Suprapubic skin (tissue), 4 donors: Measurements from ENCODE around the gene XPO6. TPM values are rescaled to one million over a fixed set of nuclear protein-coding genes. Genes with fewer than 3 reads are reported as not detected.

Experiments
- DNase-seq, 2 donors: peaks; one replicate each; pipeline ENCODE4 v3.0.0-alpha.2; 2019; ENCODE audit warnings: low spot score in 2 of 2
- H3K27ac ChIP-seq: fragments of 200-600 bp; sonication (generic); one replicate; pipeline ENCODE4 v1.5.1; 2019
- H3K27me3 ChIP-seq: fragments of 200-600 bp; sonication (generic); one replicate; pipeline ENCODE4 v1.5.1; 2019
- H3K36me3 ChIP-seq: fragments of 200-600 bp; sonication (generic); one replicate; pipeline ENCODE4 v1.5.1; 2019
- H3K4me1 ChIP-seq: fragments of 200-600 bp; sonication (generic); one replicate; pipeline ENCODE4 v1.5.1; 2019
- H3K4me3 ChIP-seq: fragments of 200-600 bp; sonication (generic); one replicate; pipeline ENCODE4 v1.5.1; 2019; ENCODE audit warnings: mild to moderate bottlenecking
- H3K9me3 ChIP-seq: fragments of 200-600 bp; sonication (generic); one replicate; pipeline ENCODE4 v1.5.1; 2019
- EP300 ChIP-seq: sonication (generic); formaldehyde crosslinking; IDR thresholded peaks from one replicate; pipeline ENCODE4 v1.6.1; 2017; ENCODE audit warnings: antibody characterized with exemption
- POLR2A ChIP-seq, 2 donors: fragments of 450-650 bp; IDR thresholded peaks; one replicate each; pipeline ENCODE4 v1.6.1; 2017; ENCODE audit warnings: antibody characterized with exemption in 2 of 2, mild to moderate bottlenecking in 2 of 2, moderate library complexity in 2 of 2
- POLR2AphosphoS5 ChIP-seq, 3 donors: sonication (generic); formaldehyde crosslinking; IDR thresholded peaks; one replicate each; pipeline ENCODE4 v1.6.1; 2017; ENCODE audit warnings: antibody characterized with exemption in 3 of 3
- WGBS: methylation state at CpG from one replicate; pipeline ENCODE4 v1.1.5; 2018; 5-methylcytosine and 5-hydroxymethylcytosine counted together
- total RNA-seq, 4 donors: library from RNA; depleted of rRNA; stranded (reverse); fragments of >200 nt; gene quantifications; one replicate each; pipeline ENCODE4 v1.1.0, GENCODE V29; 2016
- TF ChIP-seq, protein P1 (sequence below), 2 donors: fragments of 200-600 bp in 1 of 2; fragments of 450-650 bp in 1 of 2; sonication (generic) in 1 of 2; IDR thresholded peaks; one replicate each; pipeline ENCODE4 v1.5.1; 2016 to 2019; ENCODE audit warnings: antibody characterized with exemption in 2 of 2, mild to moderate bottlenecking in 1 of 2, moderate library complexity in 1 of 2

The XPO6 gene
- total RNA-seq, 4 donors from 2014 or later: 78.6 to 161 (median 88.1) TPM

DNA sequence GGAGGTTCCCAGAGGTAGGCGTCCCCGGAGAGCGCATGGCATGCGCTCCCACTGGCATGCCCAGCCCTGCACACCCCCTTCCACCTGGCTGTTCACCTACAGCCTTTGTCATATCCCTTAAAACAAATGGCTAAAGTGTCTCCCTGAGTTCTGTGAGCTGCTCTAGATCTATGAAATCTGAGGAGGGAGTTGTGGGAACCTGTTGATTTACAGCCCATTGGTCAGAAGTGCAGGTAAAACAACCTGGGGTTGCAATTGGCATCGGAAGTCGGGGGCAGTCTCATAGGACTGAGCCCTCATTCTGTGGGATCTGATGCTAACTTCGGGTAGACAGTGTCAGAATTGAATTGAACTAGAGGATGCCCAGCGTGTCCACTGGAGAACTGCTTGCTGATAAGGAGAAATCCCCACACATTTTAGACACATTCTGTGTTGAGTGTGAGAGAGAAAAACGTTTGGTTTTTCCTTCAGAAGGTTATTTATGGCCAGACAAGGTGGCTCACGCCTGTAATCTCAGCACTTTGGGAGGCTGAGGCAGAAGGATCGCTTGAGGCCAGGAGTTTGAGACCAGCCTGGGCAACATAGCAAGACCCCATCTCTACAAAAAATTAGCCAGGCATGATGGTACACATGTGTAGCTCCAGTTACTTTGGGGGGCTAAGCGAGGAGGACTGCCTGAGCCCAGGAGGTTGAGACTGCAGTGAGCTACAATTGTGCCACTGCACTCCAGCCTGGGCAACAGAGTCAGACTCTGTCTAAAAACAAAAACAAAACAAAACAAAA, 126.2 kb downstream of the XPO6 start:
- Histone ChIP-seq H3K4me1 (peaks cover 15% of the 10 kb centered on the region), H3K36me3 (no peaks in the 10 kb centered on the region), H3K9me3 (no peaks in the 10 kb centered on the region), H3K4me3 (no peak overlapping the region), H3K27me3 (no peaks in the 10 kb centered on the region), H3K27ac (no peak overlapping the region)
- TF ChIP-seq POLR2A (IDR thresholded peaks at IDR 0.05) (no peak), POLR2AphosphoS5 (IDR thresholded peaks at IDR 0.05) (no peak), EP300 (no peak)
- TF ChIP-seq, protein P1, sequence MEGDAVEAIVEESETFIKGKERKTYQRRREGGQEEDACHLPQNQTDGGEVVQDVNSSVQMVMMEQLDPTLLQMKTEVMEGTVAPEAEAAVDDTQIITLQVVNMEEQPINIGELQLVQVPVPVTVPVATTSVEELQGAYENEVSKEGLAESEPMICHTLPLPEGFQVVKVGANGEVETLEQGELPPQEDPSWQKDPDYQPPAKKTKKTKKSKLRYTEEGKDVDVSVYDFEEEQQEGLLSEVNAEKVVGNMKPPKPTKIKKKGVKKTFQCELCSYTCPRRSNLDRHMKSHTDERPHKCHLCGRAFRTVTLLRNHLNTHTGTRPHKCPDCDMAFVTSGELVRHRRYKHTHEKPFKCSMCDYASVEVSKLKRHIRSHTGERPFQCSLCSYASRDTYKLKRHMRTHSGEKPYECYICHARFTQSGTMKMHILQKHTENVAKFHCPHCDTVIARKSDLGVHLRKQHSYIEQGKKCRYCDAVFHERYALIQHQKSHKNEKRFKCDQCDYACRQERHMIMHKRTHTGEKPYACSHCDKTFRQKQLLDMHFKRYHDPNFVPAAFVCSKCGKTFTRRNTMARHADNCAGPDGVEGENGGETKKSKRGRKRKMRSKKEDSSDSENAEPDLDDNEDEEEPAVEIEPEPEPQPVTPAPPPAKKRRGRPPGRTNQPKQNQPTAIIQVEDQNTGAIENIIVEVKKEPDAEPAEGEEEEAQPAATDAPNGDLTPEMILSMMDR (IDR thresholded peaks at IDR 0.05): no peak
- 66% methylated on average over 12 of the region's 12 CpGs for WGBS
- DNase-seq: no peak

DNA sequence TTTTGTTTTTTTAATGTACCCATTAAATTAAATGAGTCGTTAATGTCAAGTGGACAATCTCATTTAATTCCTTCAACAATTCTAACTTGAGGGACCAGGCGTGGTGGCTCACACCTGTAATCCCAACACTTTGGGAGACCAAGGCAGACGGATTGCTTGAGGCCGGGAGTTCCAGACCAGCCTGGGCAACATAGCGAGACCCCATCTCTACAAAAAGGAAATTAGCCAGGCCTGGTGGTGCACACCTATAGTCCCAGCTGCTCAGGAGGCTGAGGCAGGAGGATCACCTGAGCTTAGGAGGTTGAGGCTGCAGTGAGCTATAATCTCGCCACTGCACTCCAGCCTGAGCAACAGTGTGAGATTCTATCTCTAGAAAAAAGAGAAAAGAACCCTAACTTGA, 127.6 kb downstream of the XPO6 start:
- TF ChIP-seq, protein P1 (IDR thresholded peaks at IDR 0.05): no peak
- TF ChIP-seq EP300: no peak
- TF ChIP-seq POLR2AphosphoS5 (IDR thresholded peaks at IDR 0.05): no peak
- no peak for TF ChIP-seq POLR2A (IDR thresholded peaks at IDR 0.05)
- Histone ChIP-seq H3K4me3 (no peak overlapping the region), H3K27ac (no peak overlapping the region), H3K27me3 (no peaks in the 10 kb centered on the region), H3K36me3 (no peaks in the 10 kb centered on the region), H3K9me3 (no peaks in the 10 kb centered on the region), H3K4me1 (peaks cover 15% of the 10 kb centered on the region)
- WGBS: 95% methylated on average over 6 of the region's 6 CpGs
- DNase-seq: no peak

DNA sequence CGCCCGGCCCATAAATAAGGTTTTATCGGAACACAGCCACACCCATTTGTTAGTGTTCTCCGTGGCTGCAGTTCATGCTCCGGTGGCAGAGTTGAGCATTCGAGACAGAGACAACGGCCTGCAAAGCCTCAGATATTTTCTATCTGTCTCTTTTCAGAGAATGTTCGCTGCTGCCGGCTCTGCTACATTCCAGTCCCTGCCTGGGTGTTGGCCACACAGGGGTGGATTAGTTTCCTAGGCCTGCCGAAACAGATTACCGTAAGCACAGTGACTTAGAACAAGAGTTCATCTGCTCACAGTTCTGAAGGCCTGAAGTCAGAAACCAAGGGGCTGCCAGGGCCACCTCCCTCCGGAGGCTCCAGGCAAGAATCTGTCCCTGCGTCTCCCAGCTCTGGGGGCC, 129.1 kb downstream of the XPO6 start:
- DNase-seq: no peak
- H3K27ac ChIP-seq: peak overlapping the region; percentile 10
- 33% methylated on average over 13 of the region's 13 CpGs for WGBS

DNA sequence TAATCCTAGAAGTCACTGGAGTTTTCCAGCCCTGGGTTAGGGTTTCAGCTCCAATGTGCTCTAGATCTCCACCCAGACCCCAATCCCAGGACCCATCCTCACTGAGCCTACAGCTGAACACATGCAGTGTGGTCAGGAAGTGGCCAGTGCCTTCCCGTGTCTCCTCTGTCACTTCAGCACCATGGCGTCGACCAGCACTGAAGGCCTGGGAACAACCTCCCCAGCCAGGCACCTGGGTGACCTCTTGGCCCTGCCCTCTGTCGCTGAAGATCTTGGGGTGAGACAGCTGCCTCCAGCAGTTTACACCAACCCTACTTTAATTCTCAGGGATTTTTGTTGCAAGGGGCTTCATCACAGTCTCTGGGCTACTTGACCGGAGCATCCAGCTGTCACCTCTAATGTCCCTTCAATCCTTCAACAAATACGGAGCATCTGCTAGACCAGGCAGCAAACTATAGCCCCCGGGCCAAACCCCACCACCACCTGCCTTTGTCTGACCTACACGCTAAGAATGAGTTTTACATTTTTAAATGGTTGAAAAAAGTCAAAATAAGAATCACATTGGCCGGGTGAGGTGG, 130.3 kb downstream of the XPO6 start:
- Histone ChIP-seq H3K4me1 (peaks cover 15% of the 10 kb centered on the region), H3K27me3 (no peaks in the 10 kb centered on the region), H3K27ac (no peak overlapping the region), H3K4me3 (no peak overlapping the region), H3K9me3 (no peaks in the 10 kb centered on the region), H3K36me3 (no peaks in the 10 kb centered on the region)
- WGBS: 84% methylated on average over 8 of the region's 9 CpGs
- no peak for DNase-seq
- TF ChIP-seq EP300 (no peak), POLR2AphosphoS5 (IDR thresholded peaks at IDR 0.05) (no peak), POLR2A (IDR thresholded peaks at IDR 0.05) (no peak)
- TF ChIP-seq, protein P1 (IDR thresholded peaks at IDR 0.05): no peak

More for the DNA sequence above, 129.1 kb downstream of the XPO6 start:
- Histone ChIP-seq H3K27me3 (no peaks in the 10 kb centered on the region), H3K9me3 (no peaks in the 10 kb centered on the region), H3K4me1 (peaks cover 15% of the 10 kb centered on the region), H3K4me3 (no peak overlapping the region), H3K36me3 (no peaks in the 10 kb centered on the region)
- TF ChIP-seq POLR2AphosphoS5 (IDR thresholded peaks at IDR 0.05) (no peak), EP300 (no peak), POLR2A (IDR thresholded peaks at IDR 0.05) (no peak)
- TF ChIP-seq, protein P1 (IDR thresholded peaks at IDR 0.05): no peak

DNA sequence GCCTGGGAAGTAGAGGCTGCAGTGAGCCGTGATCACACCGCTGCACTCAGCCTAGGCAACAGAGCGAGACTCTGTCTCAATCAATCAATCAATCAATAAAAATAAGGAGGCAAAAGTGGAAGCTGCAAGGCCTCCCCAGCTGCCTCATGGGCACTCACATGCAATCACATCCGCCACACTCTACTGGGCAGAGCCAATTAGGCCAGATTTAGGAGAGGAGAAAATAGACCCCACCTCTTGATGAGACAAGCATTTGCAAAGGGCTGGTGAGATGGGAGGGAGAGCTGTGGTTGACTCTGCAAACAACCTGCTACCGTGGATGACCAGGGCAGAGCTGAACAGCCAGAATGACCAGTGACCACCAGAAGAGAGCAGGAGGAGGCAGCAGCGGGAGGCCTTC, 133.5 kb downstream of the XPO6 start:
- Histone ChIP-seq H3K4me3 (no peak overlapping the region), H3K9me3 (no peaks in the 10 kb centered on the region), H3K4me1 (peaks cover 15% of the 10 kb centered on the region), H3K27me3 (no peaks in the 10 kb centered on the region), H3K36me3 (no peaks in the 10 kb centered on the region), H3K27ac (no peak overlapping the region)
- TF ChIP-seq EP300 (no peak), POLR2AphosphoS5 (IDR thresholded peaks at IDR 0.05) (no peak), POLR2A (IDR thresholded peaks at IDR 0.05) (no peak)
- TF ChIP-seq, protein P1 (IDR thresholded peaks at IDR 0.05): no peak
- no peak for DNase-seq
- WGBS: 92% methylated on average over 6 of the region's 6 CpGs
